Right forelimb (tissue), 1 donor: Measurements from ENCODE around the gene CFAP69.
"Not testable (repeated sequence)": the region's sequence is repeated elsewhere in the genome, so short reads cannot be mapped to it uniquely, and the experiment has no call there.

Experiments used
- DNase-seq: peaks from one replicate; pipeline ENCODE4 v3.0.0-alpha.2; 2018

The CFAP69 gene

DNA sequence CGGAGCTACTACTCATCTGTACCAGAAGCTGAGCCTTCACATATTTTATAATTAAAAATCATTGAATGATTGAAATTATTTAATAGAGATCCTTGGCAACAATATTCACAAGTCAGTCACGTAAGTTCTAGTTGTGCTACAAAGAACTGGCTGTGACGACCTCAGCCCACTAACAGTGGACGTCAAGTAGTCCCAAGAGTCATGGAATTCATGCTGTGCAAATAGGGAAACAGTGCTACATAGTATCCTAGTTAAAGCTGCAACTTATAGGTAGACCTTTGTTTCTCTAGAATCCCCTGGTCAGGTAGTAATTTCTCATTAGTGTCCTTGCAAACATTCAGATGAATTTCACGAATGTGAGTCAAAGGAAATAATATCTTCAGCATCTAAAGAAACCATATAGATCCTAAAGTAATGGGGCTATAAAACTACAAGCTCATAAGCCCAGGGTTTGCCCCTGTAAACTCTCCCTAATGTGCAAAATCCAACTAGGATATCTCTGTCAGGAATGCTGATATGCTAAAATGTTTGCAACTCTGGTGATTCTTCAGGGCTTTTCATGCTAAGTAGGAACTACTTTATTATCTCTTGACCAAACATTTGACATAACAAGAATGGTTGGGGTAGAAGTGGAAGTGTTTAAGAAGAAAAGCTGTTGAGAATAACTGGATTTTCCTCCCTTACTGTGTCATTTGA, 31.2 kb downstream of the CFAP69 start:
- DNase-seq, result no peak

DNA sequence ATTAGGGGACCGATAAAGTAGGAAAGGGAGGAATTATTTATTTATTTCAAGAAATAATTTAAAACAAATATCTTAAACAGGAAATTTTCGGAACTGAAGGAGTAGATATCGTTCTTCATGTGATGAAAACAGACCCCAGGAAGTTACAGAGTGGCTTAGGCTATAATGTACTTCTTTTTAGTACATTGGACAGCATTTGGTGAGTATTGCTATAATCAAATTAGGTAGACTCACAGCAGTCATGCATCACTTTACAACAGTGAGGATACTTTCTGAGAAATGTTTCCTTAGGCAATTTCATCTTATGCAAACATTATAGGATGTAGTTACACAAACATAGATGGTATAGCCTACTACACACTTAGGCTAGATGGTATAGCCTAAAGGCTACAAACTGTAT, 43.2 kb downstream of the CFAP69 start:
- DNase-seq, result no peak

- no peak for DNase-seq
Observed at GRCh38 chr7:90290244-90291113, 45.5 kb downstream of the CFAP69 start.

- DNase-seq, result no peak
Observed at GRCh38 chr7:90298145-90299038, 53.4 kb downstream of the CFAP69 start.

GRCh38 chr7:90303241-90303640, 58.3 kb downstream of the CFAP69 start:
- DNase-seq, result no peak

GRCh38 chr7:90309872-90310271, 64.9 kb downstream of the CFAP69 start:
- DNase-seq, result no peak

DNA sequence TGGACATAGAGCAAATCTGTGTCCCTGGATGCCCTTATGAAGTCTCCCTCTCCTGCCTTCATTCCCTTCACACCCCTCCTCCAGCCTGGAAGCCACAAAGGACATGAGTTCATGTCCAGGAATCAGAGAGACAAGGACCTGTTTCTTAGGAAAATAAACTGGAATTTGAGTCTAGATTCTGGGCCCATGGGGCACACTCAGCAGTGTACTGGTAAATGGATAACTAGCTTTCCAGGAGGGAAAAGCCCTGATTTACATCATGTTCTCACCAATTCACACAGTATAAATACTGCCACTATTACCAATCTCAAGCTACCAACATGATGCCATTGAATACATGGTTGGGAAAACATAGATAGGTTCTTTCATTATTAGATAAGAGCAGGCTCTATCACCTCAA, 66.2 kb downstream of the CFAP69 start:
- DNase-seq, result no peak

GRCh38 chr7:90312745-90313144, 67.8 kb downstream of the CFAP69 start:
- no peak for DNase-seq

DNA sequence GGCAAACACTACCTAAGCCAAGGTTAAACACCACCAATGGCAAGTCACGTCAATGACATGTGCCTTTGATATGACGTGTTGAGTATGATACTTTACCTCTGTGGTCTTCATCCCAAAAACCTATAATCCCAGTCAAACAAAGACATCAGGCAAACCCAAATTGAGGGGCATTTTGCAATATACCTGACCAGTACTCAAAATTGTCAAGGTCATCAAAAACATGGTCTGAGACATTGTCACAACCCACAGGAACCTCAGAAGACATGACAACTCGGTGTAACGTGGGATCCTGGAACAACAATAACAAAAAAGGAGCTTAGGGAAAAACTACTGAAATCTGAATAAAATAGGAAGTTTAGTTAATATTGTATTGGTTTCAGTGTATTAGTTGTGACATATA, 68.9 kb downstream of the CFAP69 start:
- DNase-seq, result no peak

- no peak for DNase-seq
Observed at GRCh38 chr7:90320014-90320413, 75.0 kb downstream of the CFAP69 start.

- no peak for DNase-seq
Observed at GRCh38 chr7:90320418-90320800, 75.4 kb downstream of the CFAP69 start.

- peak; percentile 45 for DNase-seq
Observed at GRCh38 chr7:90320801-90321494, 76.0 kb downstream of the CFAP69 start, which contains the start of gene FAM237B. FAM237B (minus strand) TSS chr7:90321304; CDS start chr7:90319748, 1,556 bp downstream.

- no peak for DNase-seq
Observed at GRCh38 chr7:90322837-90323236, 77.9 kb downstream of the CFAP69 start.

DNA sequence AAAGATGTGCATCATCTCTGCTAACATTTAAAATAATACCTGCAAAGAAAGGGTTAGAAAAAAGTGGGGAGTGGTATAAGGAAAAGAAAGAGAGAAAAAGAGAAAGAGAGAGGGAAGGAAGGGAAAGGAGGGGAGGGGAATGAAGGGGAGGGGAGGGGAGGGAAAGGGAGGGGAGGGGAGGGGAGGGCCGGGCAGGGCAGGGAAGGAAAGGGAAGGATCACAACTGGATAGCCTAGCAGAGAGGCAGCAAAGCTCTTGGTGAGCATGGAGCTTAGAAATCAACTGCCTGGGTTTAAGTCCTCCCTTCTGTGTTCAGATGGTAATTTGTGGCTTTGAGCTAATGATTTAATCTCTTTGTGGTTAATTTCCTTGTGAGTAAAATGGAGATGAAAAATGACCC, 81.5 kb downstream of the CFAP69 start:
- no peak for DNase-seq

DNA sequence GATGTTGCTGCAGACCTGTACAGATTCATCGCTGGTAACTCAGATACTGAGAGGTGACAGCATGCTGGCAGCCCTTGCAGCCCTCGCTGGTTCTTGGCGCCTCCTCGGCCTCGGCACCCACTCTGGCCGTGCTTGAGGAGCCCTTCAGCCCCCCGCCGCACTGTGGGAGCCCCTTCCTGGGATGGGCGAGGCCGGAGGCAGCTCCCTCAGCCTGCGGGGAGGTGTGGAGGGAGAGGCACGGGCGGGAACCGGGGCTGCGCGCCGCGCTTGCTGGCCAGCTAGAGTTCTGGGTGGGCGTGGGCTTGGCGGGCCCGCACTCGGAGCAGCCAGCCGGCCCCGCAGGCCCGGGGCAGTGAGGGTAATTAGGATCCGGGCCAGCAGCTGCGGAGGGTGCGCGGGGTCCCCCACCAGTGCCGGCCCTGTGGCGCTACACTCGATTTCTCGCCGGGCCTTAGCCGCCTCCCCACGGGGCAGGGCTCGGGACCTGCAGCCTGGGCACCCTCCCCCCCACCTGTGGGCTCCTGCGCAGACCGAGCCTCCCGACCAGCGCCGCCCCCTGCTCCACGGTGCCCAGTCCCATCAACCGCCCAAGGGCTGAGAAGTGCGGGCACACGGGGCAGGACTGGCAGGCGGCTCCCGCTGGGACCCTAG, 89.3 kb downstream of the CFAP69 start:
- no peak for DNase-seq

DNA sequence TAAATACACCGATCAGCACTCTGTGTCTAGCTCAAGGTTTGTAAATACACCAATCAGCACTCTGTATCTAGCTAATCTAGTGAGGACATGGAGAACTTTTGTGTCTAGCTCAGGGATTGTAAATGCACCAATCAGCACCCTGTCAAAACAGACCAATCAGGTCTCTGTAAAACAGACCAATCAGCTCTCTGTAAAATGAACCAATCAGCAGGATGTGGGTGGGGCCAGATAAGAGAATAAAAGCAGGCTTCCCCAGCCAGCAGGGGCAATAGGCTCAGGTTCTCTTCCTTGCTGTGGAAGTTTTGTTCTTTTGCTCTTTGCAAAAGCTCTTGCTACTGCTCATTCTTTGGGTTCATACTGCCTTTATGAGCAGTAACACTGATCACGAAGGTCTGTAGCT, 90.0 kb downstream of the CFAP69 start:
- not testable (repeated sequence) for DNase-seq

GRCh38 chr7:90337106-90337505, 92.1 kb downstream of the CFAP69 start:
- DNase-seq, result no peak

DNA sequence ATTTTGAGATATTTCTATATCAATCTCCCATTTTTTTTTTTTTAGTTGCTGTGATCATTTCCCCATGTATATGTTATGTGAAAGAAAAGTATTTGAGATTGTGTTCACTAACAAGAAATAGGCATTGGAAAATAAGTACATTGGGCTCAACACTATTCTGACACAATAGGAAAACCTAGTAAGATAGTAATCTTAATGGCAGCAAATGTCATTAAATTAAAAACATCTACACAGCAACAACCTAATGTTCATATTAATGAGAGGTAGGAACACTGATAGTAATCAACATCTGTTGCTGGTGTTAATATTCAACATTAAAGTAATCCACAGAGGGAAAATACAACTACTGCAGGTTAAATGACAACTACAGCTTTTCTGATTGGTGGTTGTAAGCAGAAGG, 100.0 kb downstream of the CFAP69 start:
- no peak for DNase-seq

DNA sequence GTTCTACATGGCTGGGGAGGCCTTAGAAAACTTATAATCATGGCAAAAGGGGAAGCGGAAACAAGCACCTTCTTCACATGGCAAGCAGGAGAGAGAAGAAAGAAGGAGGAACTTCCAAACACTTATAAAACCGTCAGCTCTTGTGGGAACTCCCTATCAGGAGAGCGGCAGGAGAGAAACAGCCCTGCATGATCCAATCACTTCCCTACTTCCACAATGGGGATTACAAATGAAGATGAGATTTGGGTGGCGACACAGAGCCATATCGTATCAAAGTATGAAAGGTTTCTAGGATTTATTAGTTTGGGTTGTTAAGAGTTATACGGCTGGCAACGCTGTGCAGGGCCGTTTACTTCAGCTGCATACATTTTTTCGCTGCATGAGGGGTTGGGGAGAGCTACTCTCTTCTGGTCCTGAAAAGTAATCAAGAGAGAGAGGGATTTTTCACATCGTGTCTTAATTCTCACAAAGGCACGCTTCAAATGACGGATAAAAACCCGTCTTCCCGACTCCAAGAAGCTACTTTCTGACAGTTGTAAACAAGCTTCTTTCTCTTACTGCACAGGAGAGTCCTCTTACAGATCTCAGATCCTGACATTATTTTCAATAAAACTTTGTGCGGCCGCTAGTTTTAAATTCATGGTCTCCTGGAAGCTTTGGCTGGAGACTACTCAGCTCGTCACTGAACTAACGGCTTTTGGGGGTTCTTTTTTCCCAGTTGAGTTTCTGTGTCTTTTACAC, 100.8 kb downstream of the CFAP69 start:
- peak; percentile 51 for DNase-seq

- peak; percentile 95 for DNase-seq
Observed at GRCh38 chr7:90346336-90347125, 101.6 kb downstream of the CFAP69 start, which contains the start of gene GTPBP10. GTPBP10 (plus strand) TSS chr7:90346716; CDS start chr7:90346742, 26 bp downstream.
